GM23248 (cell line): ENCODE results near the gene GRM7. TPM values are rescaled to one million over a fixed set of nuclear protein-coding genes. Genes with fewer than 3 reads are reported as not detected.

ENCODE experiments used
- DNase-seq: peaks from one replicate; pipeline ENCODE4 v3.0.0-alpha.2; 2015
- H2AFZ ChIP-seq: fragments of 200-600 bp; sonication (generic); 2 replicates; pipeline ENCODE4 v1.6.1; 2016; ENCODE audit warnings: antibody characterized with exemption
- H3F3A ChIP-seq: fragments of 200-600 bp; sonication (generic); 2 replicates; pipeline ENCODE4 v1.6.1; 2016; ENCODE audit warnings: mild to moderate bottlenecking, antibody characterized with exemption, mixed run types; ENCODE audit not compliant: insufficient read depth
- H3K27ac ChIP-seq: fragments of 200-600 bp; sonication (generic); 2 replicates; pipeline ENCODE4 v1.5.1; 2016; ENCODE audit warnings: mild to moderate bottlenecking
- H3K27me3 ChIP-seq: fragments of 200-600 bp; sonication (generic); replicated peaks from 2 replicates; pipeline ENCODE4 v1.6.1; 2016; ENCODE audit warnings: mild to moderate bottlenecking; ENCODE audit not compliant: insufficient read depth
- H3K36me3 ChIP-seq: fragments of 200-600 bp; sonication (generic); 2 replicates; pipeline ENCODE4 v1.6.1; 2016; ENCODE audit warnings: low read depth, mild to moderate bottlenecking
- H3K4me1 ChIP-seq: fragments of 200-600 bp; sonication (generic); 2 replicates; pipeline ENCODE4 v1.6.1; 2016; ENCODE audit warnings: mild to moderate bottlenecking; ENCODE audit not compliant: insufficient read depth
- H3K4me2 ChIP-seq: fragments of 200-600 bp; sonication (generic); one replicate; pipeline ENCODE4 v1.6.1; 2016; ENCODE audit warnings: mild to moderate bottlenecking; ENCODE audit not compliant: unreplicated experiment
- H3K4me3 ChIP-seq: fragments of 200-600 bp; sonication (generic); 2 replicates; pipeline ENCODE4 v1.5.1; 2016; ENCODE audit warnings: mild to moderate bottlenecking
- H3K79me2 ChIP-seq: fragments of 200-600 bp; sonication (generic); 2 replicates; pipeline ENCODE4 v1.6.1; 2016; ENCODE audit warnings: mild to moderate bottlenecking; ENCODE audit not compliant: insufficient read depth
- H3K9ac ChIP-seq: fragments of 200-600 bp; sonication (generic); 2 replicates; pipeline ENCODE4 v1.6.1; 2016; ENCODE audit warnings: mild to moderate bottlenecking
- H3K9me2 ChIP-seq: fragments of 200-600 bp; sonication (generic); 2 replicates; pipeline ENCODE4 v1.6.1; 2016; ENCODE audit warnings: mixed run types, mild to moderate bottlenecking, moderate library complexity; ENCODE audit not compliant: insufficient read depth
- H3K9me3 ChIP-seq: fragments of 200-600 bp; sonication (generic); one replicate; pipeline ENCODE4 v1.6.1; 2017; ENCODE audit warnings: low read depth
- H4K20me1 ChIP-seq: fragments of 200-600 bp; sonication (generic); 2 replicates; pipeline ENCODE4 v1.6.0; 2016; ENCODE audit not compliant: insufficient read depth
- EZH2 ChIP-seq: fragments of 200-600 bp; sonication (generic); IDR thresholded peaks from 2 replicates; pipeline ENCODE4 v1.6.1; 2018; ENCODE audit warnings: antibody characterized with exemption, mild to moderate bottlenecking; ENCODE audit not compliant: insufficient read depth, poor library complexity, severe bottlenecking
- EZH2phosphoT487 ChIP-seq: fragments of 200-600 bp; sonication (generic); IDR thresholded peaks from 2 replicates; pipeline ENCODE4 v1.6.1; 2018; ENCODE audit warnings: antibody characterized with exemption, moderate library complexity, mild to moderate bottlenecking, low read depth; ENCODE audit not compliant: insufficient read depth
- WGBS, 2 experiments: methylation state at CpG; one replicate each; pipeline ENCODE4 v1.1.6; 2015 to 2017; ENCODE audit warnings: low lambda C conversion rate in 2 of 2, low coverage in 1 of 2; ENCODE audit errors: missing lambda C conversion rate in 2 of 2; 5-methylcytosine and 5-hydroxymethylcytosine counted together
- in situ Hi-C: fragments of 300-500 bp; cut with MboI; formaldehyde crosslinking; loops from 2 replicates; pipeline ENCODE4 v1.15.0; 2020
- polyA plus RNA-seq: library from polyadenylated mRNA; unstranded; fragments of >200 nt; fragmentation: Nextera tagmentation; extraction: Ambion mirVana; gene quantifications from 2 replicates; pipeline ENCODE4 v1.2.1, GENCODE V29; 2016
- total RNA-seq: library from RNA; depleted of rRNA; stranded (reverse); fragments of >200 nt; shearing (Covaris generic); gene quantifications from 2 replicates; pipeline ENCODE4 v1.2.3, GENCODE V29; 2014

Gene GRM7
- total and polyA plus RNA-seq, 2 experiments from 2014 or later, result not detected

GRCh38 chr3:7760718-7761117 is 899.8 kb downstream of the GRM7 start:
- Histone ChIP-seq H4K20me1 (no peaks in the 10 kb centered on the region), H3K4me2 (no peak overlapping the region), H3K4me1 (no peaks in the 10 kb centered on the region), H3K36me3 (no peaks in the 10 kb centered on the region), H3K9ac (no peak overlapping the region), H3K9me3 (no peaks in the 10 kb centered on the region), H3K4me3 (no peak overlapping the region), H3K27ac (no peak overlapping the region), H3K79me2 (no peaks in the 10 kb centered on the region), H2AFZ (no peak overlapping the region), H3K9me2 (no peaks in the 10 kb centered on the region), H3F3A (no peaks in the 10 kb centered on the region), H3K27me3 (no peaks in the 10 kb centered on the region)
- TF ChIP-seq EZH2, result no peak
- TF ChIP-seq EZH2phosphoT487, result no peak
- in situ Hi-C loops, result no loop called here
- no peak for DNase-seq

- no peak overlapping the region for H3K27ac ChIP-seq
- no peaks in the 10 kb centered on the region for H4K20me1 ChIP-seq
- no peak overlapping the region for H2AFZ ChIP-seq
- H3K4me1 ChIP-seq, result no peaks in the 10 kb centered on the region
- H3F3A ChIP-seq, result no peaks in the 10 kb centered on the region
- H3K27me3 ChIP-seq, result no peaks in the 10 kb centered on the region
- no peak overlapping the region for H3K4me2 ChIP-seq
- H3K9me2 ChIP-seq, result no peaks in the 10 kb centered on the region
- H3K4me3 ChIP-seq, result no peak overlapping the region
- TF ChIP-seq EZH2 (no peak), EZH2phosphoT487 (no peak)
- no peaks in the 10 kb centered on the region for H3K79me2 ChIP-seq
- in situ Hi-C loops, result no loop called here
- DNase-seq, result no peak
- no peaks in the 10 kb centered on the region for H3K9me3 ChIP-seq
- H3K36me3 ChIP-seq, result no peaks in the 10 kb centered on the region
- no peak overlapping the region for H3K9ac ChIP-seq
- WGBS, 2 experiments, result 18 to 29% methylated on average over 2 of the region's 2 CpGs
Measured at GRCh38 chr3:7764115-7764514, 903.2 kb downstream of the GRM7 start.

GRCh38 chr3:7766530-7766929 is 905.6 kb downstream of the GRM7 start:
- no peak overlapping the region for H3K27ac ChIP-seq
- no peak overlapping the region for H2AFZ ChIP-seq
- H3K9me2 ChIP-seq, result no peaks in the 10 kb centered on the region
- no peaks in the 10 kb centered on the region for H3F3A ChIP-seq
- no peaks in the 10 kb centered on the region for H3K79me2 ChIP-seq
- no peaks in the 10 kb centered on the region for H3K9me3 ChIP-seq
- H3K9ac ChIP-seq, result no peak overlapping the region
- TF ChIP-seq EZH2phosphoT487 (no peak), EZH2 (no peak)
- H3K27me3 ChIP-seq, result no peaks in the 10 kb centered on the region
- H4K20me1 ChIP-seq, result no peaks in the 10 kb centered on the region
- H3K4me2 ChIP-seq, result no peak overlapping the region
- in situ Hi-C loops, result no loop called here
- no peak overlapping the region for H3K4me3 ChIP-seq
- no peaks in the 10 kb centered on the region for H3K36me3 ChIP-seq
- no peak for DNase-seq
- no peaks in the 10 kb centered on the region for H3K4me1 ChIP-seq
- 36 to 37% methylated on average over 4 of the region's 4 CpGs for WGBS, 2 experiments

GRCh38 chr3:7779331-7779730 is 918.4 kb downstream of the GRM7 start:
- H4K20me1 ChIP-seq, result no peaks in the 10 kb centered on the region
- H3K9me3 ChIP-seq, result no peaks in the 10 kb centered on the region
- H3K9me2 ChIP-seq, result no peaks in the 10 kb centered on the region
- no peaks in the 10 kb centered on the region for H3K79me2 ChIP-seq
- 28 to 42% methylated on average over 4 of the region's 4 CpGs for WGBS, 2 experiments
- no peak overlapping the region for H3K27ac ChIP-seq
- no peak overlapping the region for H3K4me3 ChIP-seq
- no peak overlapping the region for H2AFZ ChIP-seq
- H3K36me3 ChIP-seq, result no peaks in the 10 kb centered on the region
- H3K9ac ChIP-seq, result no peak overlapping the region
- in situ Hi-C loops, result no loop called here
- H3K4me1 ChIP-seq, result no peaks in the 10 kb centered on the region
- no peak for TF ChIP-seq EZH2phosphoT487
- no peak for TF ChIP-seq EZH2
- no peaks in the 10 kb centered on the region for H3F3A ChIP-seq
- peak; percentile 32 for DNase-seq
- H3K4me2 ChIP-seq, result no peak overlapping the region
- no peaks in the 10 kb centered on the region for H3K27me3 ChIP-seq

DNA sequence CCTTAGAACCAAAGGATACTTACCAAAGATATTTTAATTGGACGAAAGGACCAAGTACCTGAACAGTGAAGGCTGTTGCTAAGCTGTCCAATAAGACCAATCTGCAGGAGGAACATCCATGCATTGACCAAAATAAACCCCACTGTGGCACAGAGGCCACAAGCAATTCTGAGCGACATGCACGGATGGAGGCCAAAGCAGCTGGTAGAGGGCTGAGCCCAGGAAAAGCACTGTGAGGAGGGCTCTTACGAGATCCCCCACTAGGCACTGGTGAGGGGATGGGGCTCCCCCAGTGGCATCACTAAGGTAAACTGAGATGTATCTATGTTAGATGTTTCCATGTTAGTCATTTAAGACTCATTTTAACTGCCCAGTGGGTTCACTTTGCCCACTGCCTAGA is 920.5 kb downstream of the GRM7 start:
- Histone ChIP-seq H2AFZ (no peak overlapping the region), H3K79me2 (no peaks in the 10 kb centered on the region), H3K9me3 (no peaks in the 10 kb centered on the region), H3K27ac (no peak overlapping the region), H3K4me1 (no peaks in the 10 kb centered on the region), H3K27me3 (no peaks in the 10 kb centered on the region), H3K9me2 (no peaks in the 10 kb centered on the region), H3K36me3 (no peaks in the 10 kb centered on the region), H3F3A (no peaks in the 10 kb centered on the region), H3K4me2 (no peak overlapping the region), H4K20me1 (no peaks in the 10 kb centered on the region), H3K9ac (no peak overlapping the region), H3K4me3 (no peak overlapping the region)
- TF ChIP-seq EZH2 (no peak), EZH2phosphoT487 (no peak)
- WGBS, 2 experiments, result 36 to 49% methylated on average over 4 of the region's 4 CpGs
- no peak for DNase-seq
- in situ Hi-C loops, result no loop called here
